ENCODE results near the gene OSBPL8. TPM values are rescaled to one million over a fixed set of nuclear protein-coding genes. Genes with fewer than 3 reads are reported as not detected.

The OSBPL8 gene
- total and polyA plus RNA-seq, 2 of the 8 experiments (the other 6 are each of a cell fraction or from before 2014, with no cell fraction given), result 10.9 to 81.1 TPM

- POLR2A ChIA-PET (ENCODE audit: partially characterized antibody), result interaction anchor here (1.7 kb wide), 1 partner anchor 338 kb away, joined by 3 read pairs; the partner anchor contains the start of gene NAP1L1
- 93% methylated on average over 2 of the region's 2 CpGs; no CpG with 5 or more reads in 1 of the 2 experiments for WGBS, 2 experiments (ENCODE audit: extremely low coverage in 1 of 2, insufficient coverage in 1 of 2, insufficient read length in 1 of 2, insufficient replicate concordance in 2 of 2, low coverage in 1 of 2, low lambda C conversion rate in 2 of 2, missing lambda C conversion rate in 1 of 2)
- FAIRE-seq, result no peak
- H3K14ac ChIP-seq (ENCODE audit: insufficient read length), result no peak overlapping the region
- H3K27ac ChIP-seq (ENCODE audit: low read depth, low read length), result no peak overlapping the region
- no peak overlapping the region for H3K4ac ChIP-seq (replicated peaks; ENCODE audit: insufficient read length, low read depth, low read length)
- H2AFZ ChIP-seq (ENCODE audit: low read length), result no peak overlapping the region
- CTCF ChIA-PET (ENCODE audit: partially characterized antibody), result interaction anchor here (0.9 kb wide), 1 partner anchor 34 kb away, joined by 3 read pairs; no protein-coding TSS in a partner anchor
- H3K9ac ChIP-seq (replicated peaks in 1 of 4; ENCODE audit: extremely low read depth in 1 of 4, low read depth in 3 of 4, low read length in 3 of 4), result no peak overlapping the region
- no peaks in the 10 kb centered on the region for H3K4me1 ChIP-seq (replicated peaks in 1 of 4; ENCODE audit: control insufficient read depth in 3 of 4, insufficient read depth in 4 of 4, low read length in 3 of 4)
- H4K5ac ChIP-seq (ENCODE audit: insufficient read length, low read depth, low read length), result no peak overlapping the region
- H4K20me1 ChIP-seq (replicated peaks in 1 of 2; ENCODE audit: control insufficient read depth in 1 of 2, insufficient read depth in 2 of 2, low read length in 2 of 2), result no peaks in the 10 kb centered on the region
- no peak overlapping the region for H2BK120ac ChIP-seq (replicated peaks; ENCODE audit: low read depth, low read length)
- no peak overlapping the region for H2BK15ac ChIP-seq (ENCODE audit: low read length)
- H3K23ac ChIP-seq (ENCODE audit: insufficient read length), result no peak overlapping the region
- no peak for TF ChIP-seq SUZ12 (IDR thresholded peaks at IDR 0.05; ENCODE audit: low read length)
- no peak for TF ChIP-seq SIX5 (IDR thresholded peaks at IDR 0.05; ENCODE audit: low read depth, low read length)
- no peak for TF ChIP-seq CHD2 (IDR thresholded peaks at IDR 0.05; ENCODE audit: low read length)
- TF ChIP-seq GABPA (IDR thresholded peaks at IDR 0.05; ENCODE audit: borderline replicate concordance, insufficient read depth, low read length), result no peak
- no peak for TF ChIP-seq CTBP2 (IDR thresholded peaks at IDR 0.05; ENCODE audit: borderline replicate concordance, insufficient read depth, insufficient read length, low read length)
- H3K18ac ChIP-seq (ENCODE audit: extremely low read depth, low read length), result no peak overlapping the region
- H3K4me2 ChIP-seq (ENCODE audit: insufficient read depth in 1 of 2, low read depth in 2 of 2, low read length in 2 of 2), result no peak overlapping the region
- no peak overlapping the region for H3K4me3 ChIP-seq (ENCODE audit: extremely low read depth in 1 of 4, insufficient read depth in 2 of 4, low read depth in 3 of 4, low read length in 4 of 4)
- H2BK12ac ChIP-seq (ENCODE audit: low read depth, low read length), result no peak overlapping the region
- peaks cover 0 to 18% of the 10 kb centered on the region in 2 experiments; a peak in 2 of 4 replicates for H3K79me2 ChIP-seq (ENCODE audit: control insufficient read depth in 1 of 2, insufficient read depth in 2 of 2, low read length in 2 of 2)
- H2AK5ac ChIP-seq (ENCODE audit: low read depth, low read length), result no peak overlapping the region
- no peak overlapping the region for H2BK20ac ChIP-seq (ENCODE audit: low read length)
- no peak overlapping the region for H4K91ac ChIP-seq (replicated peaks; ENCODE audit: insufficient read length, low read length)
- H3K56ac ChIP-seq (replicated peaks; ENCODE audit: insufficient read length, low read depth, low read length), result no peak overlapping the region
- peaks cover 0 to 3% (median 0%) of the 10 kb centered on the region in 4 experiments; a peak in 1 of 8 replicates for H3K36me3 ChIP-seq (ENCODE audit: control insufficient read depth in 2 of 4, insufficient read depth in 4 of 4, low read length in 3 of 4)
- no peaks in the 10 kb centered on the region for H3K79me1 ChIP-seq (ENCODE audit: low read depth, low read length)
- H3K27me3 ChIP-seq (replicated peaks in 1 of 4; ENCODE audit: control insufficient read depth in 3 of 4, extremely low read depth in 1 of 4, insufficient read depth in 3 of 4, low read length in 3 of 4), result no peaks in the 10 kb centered on the region
- no peaks in the 10 kb centered on the region for H3K23me2 ChIP-seq (ENCODE audit: low read depth, low read length)
- peaks cover 3 to 7% of the 10 kb centered on the region in 2 experiments; a peak in 3 of 4 replicates for H3K9me3 ChIP-seq (ENCODE audit: insufficient read depth in 2 of 2, low read depth in 1 of 2, low read length in 1 of 2)
- DNase-seq (ENCODE audit: low read depth in 1 of 2, low spot score in 2 of 2), result no peak
- H2BK5ac ChIP-seq (ENCODE audit: low read depth, low read length), result no peak overlapping the region
- H4K8ac ChIP-seq (ENCODE audit: extremely low read depth, insufficient read depth, low read length), result no peak overlapping the region
Measured at GRCh38 chr12:76422154-76422542, 137.4 kb downstream of the OSBPL8 start.

Measured in H1 (cell line).